ENCODE results near the gene TIGD7. TPM values are rescaled to one million over a fixed set of nuclear protein-coding genes. Genes with fewer than 3 reads are reported as not detected.

The TIGD7 gene
- total and polyA plus RNA-seq, 2 of the 13 experiments (the other 11 are each of a cell fraction or from before 2014, with no cell fraction given), result not detected

- TF ChIP-seq ZFP62 (CRISPR knock-in tag; IDR thresholded peaks at IDR 0.05), result no peak
- no peak; the same call in 1 of the 2 replicates for TF ChIP-seq ZBTB21 (CRISPR knock-in tag; IDR thresholded peaks at IDR 0.05)
- TF ChIP-seq ZNF543 (CRISPR knock-in tag; IDR thresholded peaks at IDR 0.05), result peak; percentile 90; the same call in 1 of the 2 replicates
- no peak for TF ChIP-seq ZNF775 (CRISPR knock-in tag; IDR thresholded peaks at IDR 0.05; ENCODE audit: borderline replicate concordance)
- no peak for TF ChIP-seq EZH2 (conservative IDR thresholded peaks at IDR 0.05; ENCODE audit: low read depth, low read length)
- TF ChIP-seq, protein P1, sequence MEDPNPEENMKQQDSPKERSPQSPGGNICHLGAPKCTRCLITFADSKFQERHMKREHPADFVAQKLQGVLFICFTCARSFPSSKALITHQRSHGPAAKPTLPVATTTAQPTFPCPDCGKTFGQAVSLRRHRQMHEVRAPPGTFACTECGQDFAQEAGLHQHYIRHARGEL (CRISPR knock-in tag; IDR thresholded peaks at IDR 0.05), result no peak
- no peak for TF ChIP-seq ZNF180 (CRISPR knock-in tag; IDR thresholded peaks at IDR 0.05; ENCODE audit: borderline replicate concordance, low read depth)
- peak; percentile 92 for TF ChIP-seq SIX4 (CRISPR knock-in tag; IDR thresholded peaks at IDR 0.05)
- no peak for TF ChIP-seq HOXA9 (CRISPR knock-in tag; IDR thresholded peaks at IDR 0.05; ENCODE audit: borderline replicate concordance)
- TF ChIP-seq ARHGAP35 (CRISPR knock-in tag; IDR thresholded peaks at IDR 0.05; ENCODE audit: borderline replicate concordance), result no peak
- TF ChIP-seq, protein P2, sequence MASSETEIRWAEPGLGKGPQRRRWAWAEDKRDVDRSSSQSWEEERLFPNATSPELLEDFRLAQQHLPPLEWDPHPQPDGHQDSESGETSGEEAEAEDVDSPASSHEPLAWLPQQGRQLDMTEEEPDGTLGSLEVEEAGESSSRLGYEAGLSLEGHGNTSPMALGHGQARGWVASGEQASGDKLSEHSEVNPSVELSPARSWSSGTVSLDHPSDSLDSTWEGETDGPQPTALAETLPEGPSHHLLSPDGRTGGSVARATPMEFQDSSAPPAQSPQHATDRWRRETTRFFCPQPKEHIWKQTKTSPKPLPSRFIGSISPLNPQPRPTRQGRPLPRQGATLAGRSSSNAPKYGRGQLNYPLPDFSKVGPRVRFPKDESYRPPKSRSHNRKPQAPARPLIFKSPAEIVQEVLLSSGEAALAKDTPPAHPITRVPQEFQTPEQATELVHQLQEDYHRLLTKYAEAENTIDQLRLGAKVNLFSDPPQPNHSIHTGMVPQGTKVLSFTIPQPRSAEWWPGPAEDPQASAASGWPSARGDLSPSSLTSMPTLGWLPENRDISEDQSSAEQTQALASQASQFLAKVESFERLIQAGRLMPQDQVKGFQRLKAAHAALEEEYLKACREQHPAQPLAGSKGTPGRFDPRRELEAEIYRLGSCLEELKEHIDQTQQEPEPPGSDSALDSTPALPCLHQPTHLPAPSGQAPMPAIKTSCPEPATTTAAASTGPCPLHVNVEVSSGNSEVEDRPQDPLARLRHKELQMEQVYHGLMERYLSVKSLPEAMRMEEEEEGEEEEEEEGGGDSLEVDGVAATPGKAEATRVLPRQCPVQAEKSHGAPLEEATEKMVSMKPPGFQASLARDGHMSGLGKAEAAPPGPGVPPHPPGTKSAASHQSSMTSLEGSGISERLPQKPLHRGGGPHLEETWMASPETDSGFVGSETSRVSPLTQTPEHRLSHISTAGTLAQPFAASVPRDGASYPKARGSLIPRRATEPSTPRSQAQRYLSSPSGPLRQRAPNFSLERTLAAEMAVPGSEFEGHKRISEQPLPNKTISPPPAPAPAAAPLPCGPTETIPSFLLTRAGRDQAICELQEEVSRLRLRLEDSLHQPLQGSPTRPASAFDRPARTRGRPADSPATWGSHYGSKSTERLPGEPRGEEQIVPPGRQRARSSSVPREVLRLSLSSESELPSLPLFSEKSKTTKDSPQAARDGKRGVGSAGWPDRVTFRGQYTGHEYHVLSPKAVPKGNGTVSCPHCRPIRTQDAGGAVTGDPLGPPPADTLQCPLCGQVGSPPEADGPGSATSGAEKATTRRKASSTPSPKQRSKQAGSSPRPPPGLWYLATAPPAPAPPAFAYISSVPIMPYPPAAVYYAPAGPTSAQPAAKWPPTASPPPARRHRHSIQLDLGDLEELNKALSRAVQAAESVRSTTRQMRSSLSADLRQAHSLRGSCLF (CRISPR knock-in tag; IDR thresholded peaks at IDR 0.05; ENCODE audit: borderline replicate concordance), result peak; percentile 21; the same call in 1 of the 2 replicates
- peak; percentile 95 for TF ChIP-seq ZBED4 (CRISPR knock-in tag; IDR thresholded peaks at IDR 0.05; ENCODE audit: borderline replicate concordance)
- peak; percentile 33 for TF ChIP-seq AGO1 (IDR thresholded peaks at IDR 0.05; ENCODE audit: low read depth, low read length, poor library complexity, severe bottlenecking)
- no peak for TF ChIP-seq ZNF251 (CRISPR knock-in tag; IDR thresholded peaks at IDR 0.05)
- no peak for TF ChIP-seq ZBTB7A (CRISPR knock-in tag; IDR thresholded peaks at IDR 0.05)
- no peak for TF ChIP-seq MED13 (CRISPR knock-in tag; IDR thresholded peaks at IDR 0.05)
- no peak for TF ChIP-seq ZC3H4 (CRISPR knock-in tag; IDR thresholded peaks at IDR 0.05; ENCODE audit: borderline replicate concordance)
- TF ChIP-seq IKZF5 (CRISPR knock-in tag; IDR thresholded peaks at IDR 0.05), result peak; percentile 47; the same call in 1 of the 2 replicates
- TF ChIP-seq ZNF296 (CRISPR knock-in tag; conservative IDR thresholded peaks at IDR 0.05), result no peak
Measured at GRCh38 chr16:3282730-3283542, 22.3 kb downstream of the TIGD7 start, which contains the start of gene ZNF263 (continued).

Measured in HepG2 (cell line).